GM12892 (cell line): ENCODE data around the gene KLHL25.
"Not testable (repeated sequence)": the region's sequence is repeated elsewhere in the genome, so short reads cannot be mapped to it uniquely, and the experiment has no call there.

Experiments
- DNase-seq: peaks from one replicate; pipeline ENCODE4 v3.0.0; 2011; ENCODE audit not compliant: insufficient read length
- FAIRE-seq: peaks from 2 replicates; lab custom pipeline; 2011; peaks lifted over from hg19 to GRCh38; lab: Jason Lieb, UNC
- POLR2A ChIP-seq: IDR thresholded peaks from 2 replicates; pipeline ENCODE4 v1.6.1; 2011; ENCODE audit warnings: low read depth, low read length, control low read depth
- POLR2AphosphoS5 ChIP-seq: IDR thresholded peaks from 2 replicates; pipeline ENCODE4 v1.6.1; 2011; ENCODE audit warnings: low read depth, low read length, control low read depth
- TAF1 ChIP-seq: IDR thresholded peaks from 2 replicates; pipeline ENCODE4 v1.6.1; 2011; ENCODE audit warnings: low read depth, mild to moderate bottlenecking, control low read depth, low read length, borderline replicate concordance

Gene KLHL25

DNA sequence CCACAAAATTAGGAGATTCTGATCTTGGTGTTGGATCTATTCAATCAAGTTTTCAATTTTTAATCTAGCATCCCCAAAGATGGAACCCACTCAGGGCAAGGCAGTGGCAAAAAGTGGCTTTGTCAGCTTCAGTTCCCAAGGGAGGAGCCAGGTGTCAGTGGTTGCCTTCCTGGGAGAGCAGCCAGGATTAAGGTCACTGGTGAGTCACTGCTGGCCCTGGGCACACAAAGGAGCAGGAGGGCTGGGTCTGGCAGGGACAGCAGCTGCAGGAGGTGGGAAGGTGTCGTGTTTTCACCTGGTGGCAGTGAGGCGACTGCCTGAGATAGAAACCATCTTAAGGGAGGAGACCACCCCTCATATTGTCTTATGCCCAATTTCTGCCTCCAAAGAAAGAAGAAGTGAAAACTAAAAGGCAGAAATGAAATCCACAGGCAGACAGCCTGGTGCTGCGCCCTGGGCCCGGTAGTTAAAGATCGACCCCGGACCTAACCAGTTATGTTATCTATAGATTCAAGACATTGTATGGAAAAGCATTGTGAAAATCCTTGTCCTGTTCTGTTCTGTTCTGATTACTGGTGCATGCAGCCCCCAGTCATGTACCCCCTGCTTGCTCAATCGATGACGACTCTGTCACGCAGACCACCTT lies 5.9 kb upstream of the KLHL25 start:
- TF ChIP-seq POLR2A (no peak), POLR2AphosphoS5 (no peak), TAF1 (no peak)
- no peak for DNase-seq
- no peak for FAIRE-seq

DNA sequence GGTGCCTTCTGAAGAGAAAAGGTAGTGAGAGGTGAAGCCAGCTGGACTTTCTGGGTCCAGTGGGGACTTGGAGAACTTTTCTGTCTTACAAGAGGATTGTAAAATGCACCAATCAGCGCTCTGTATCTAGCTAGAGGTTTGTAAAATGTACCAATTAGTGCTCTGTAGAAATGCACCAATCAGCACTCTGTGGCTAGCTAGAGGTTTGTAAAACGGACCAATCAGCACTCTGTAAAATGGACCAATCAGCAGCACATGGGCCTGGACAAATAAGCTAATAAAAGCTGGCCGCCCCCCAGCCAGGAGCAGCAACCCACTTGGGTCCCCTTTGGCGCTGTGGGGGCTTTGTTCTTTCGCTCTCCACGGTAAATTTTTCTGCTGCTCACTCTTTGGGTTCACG lies 1.6 kb upstream of the KLHL25 start:
- not testable (repeated sequence) for FAIRE-seq, DNase-seq

DNA sequence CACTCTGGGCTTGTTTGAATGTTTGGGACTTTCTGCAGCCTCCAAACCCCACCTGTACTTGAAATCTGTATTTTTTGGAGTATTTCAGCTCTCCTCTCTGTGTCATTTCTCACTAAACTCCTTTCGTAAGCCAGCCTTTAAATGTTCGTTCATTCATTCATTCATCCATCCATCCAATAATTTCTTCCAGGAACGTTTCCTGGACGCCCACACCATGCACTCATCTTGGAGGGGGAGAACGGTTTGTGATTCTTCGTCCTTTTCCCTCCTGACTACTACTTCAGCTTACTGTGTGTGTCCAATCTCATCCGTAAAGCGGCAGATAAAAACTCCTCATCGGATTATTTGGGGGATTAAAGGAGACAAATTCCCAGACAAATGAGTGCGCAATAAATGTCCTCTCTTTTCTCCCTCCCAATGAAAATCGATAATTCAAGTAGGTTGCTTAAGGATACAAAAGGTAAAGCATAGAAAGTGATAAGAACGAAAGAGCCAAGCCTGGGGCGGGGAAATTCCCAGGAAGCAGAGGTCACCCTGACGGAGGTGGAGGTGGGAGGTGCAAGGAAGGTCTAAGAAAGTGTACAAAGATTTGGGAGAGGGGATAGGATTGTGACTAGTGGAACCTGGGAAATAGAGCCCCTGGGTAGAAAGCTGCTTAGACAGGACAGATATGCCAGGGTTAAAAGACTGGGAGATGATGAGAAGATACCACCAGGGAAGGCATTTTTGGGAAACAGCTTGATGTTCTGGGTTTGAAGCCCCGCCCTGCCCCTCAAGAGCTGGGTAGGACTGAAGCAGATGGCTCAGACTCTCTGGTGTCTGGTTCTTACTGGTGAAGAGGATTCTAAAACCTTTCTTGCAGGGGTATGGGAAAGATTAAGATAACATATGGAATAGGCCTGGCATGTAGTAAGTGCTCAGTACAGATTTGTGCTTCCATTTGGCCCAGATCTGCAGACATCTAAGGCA lies 896 bp upstream of the KLHL25 start:
- DNase-seq (no peak), FAIRE-seq (no peak)
- TF ChIP-seq TAF1 (no peak), POLR2AphosphoS5 (no peak), POLR2A (no peak)

DNA sequence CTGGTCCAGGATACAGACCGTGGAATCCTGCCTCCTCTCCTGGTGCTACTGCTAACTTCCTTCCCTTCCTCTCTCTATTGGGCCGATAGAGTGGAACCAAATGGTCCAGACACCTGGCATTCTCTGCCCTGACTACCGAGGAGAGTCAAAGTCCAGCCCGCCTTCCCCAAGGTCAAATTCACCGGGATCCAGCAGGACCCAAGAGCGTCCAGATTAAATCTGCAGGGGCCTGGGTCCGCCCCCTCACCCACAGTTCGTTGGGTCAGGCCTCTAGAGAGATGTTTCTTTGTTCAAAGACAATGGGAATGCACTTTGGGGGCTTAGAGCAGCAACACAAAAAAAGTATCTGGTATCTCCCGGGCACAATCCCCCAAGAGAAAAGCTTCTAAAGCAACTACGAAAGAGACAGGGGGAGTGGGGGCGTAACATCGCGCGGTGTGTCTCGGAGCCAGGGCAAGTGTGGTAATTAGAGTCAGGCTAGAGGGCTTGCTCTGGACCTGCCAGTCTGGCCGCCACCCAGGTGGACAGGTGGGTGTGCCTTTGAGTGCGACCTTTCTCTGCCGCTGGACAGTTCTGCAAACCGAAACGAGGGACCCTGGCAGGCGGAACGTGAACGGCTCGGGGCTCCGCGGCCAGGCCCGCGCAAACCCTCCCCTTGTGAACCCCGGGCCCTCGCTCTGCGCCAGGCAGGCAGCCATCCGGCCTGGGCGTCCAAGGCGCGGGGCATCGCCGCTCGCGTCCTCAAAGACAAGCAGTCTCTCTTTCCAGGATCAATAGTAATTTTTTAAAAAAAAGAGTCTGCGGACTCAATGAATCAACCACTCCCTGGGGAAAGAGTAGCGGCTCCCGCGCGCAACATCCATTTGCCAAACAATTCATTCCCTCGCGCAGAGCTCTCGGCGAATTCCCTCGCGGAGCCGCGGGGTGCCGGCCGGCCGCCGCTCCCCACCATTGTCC lies 806 bp downstream of the KLHL25 start:
- FAIRE-seq: peak; percentile 84
- peak; percentile 53 for DNase-seq
- TF ChIP-seq POLR2A (no peak), TAF1 (no peak), POLR2AphosphoS5 (no peak)

DNA sequence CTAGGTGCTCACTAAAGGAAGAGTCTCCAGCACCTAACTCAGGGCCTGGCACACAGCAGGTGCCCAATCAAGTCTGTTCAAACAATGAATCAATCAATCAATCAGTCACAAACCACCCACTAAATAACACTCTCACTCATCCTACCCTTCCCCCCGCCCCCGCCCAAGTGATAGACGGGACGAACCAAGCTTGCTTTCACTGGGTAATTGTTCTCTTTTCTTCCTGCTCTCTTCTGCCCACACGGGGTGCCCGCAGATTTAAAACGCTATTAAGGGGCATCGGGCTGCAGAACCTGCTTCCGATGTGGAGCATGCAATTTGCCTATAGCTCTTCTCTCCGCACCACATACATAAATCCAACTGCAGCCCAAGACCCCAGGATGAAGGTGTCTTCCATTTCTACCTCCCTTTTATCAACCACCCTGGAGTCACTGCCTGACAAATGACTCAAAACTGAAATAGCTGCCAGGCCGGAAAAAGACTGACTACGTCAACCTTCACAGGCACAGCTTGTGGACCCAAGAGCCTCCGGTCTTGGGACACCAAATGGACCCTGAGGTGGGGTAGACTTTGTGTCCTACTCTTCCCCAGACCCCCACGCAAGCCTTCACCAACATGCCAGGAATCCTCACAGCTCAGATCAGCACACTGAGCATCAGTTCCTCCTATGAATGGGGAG lies 1.7 kb downstream of the KLHL25 start:
- TF ChIP-seq POLR2AphosphoS5 (no peak), TAF1 (no peak), POLR2A (no peak)
- peak; percentile 46 for FAIRE-seq
- no peak for DNase-seq

DNA sequence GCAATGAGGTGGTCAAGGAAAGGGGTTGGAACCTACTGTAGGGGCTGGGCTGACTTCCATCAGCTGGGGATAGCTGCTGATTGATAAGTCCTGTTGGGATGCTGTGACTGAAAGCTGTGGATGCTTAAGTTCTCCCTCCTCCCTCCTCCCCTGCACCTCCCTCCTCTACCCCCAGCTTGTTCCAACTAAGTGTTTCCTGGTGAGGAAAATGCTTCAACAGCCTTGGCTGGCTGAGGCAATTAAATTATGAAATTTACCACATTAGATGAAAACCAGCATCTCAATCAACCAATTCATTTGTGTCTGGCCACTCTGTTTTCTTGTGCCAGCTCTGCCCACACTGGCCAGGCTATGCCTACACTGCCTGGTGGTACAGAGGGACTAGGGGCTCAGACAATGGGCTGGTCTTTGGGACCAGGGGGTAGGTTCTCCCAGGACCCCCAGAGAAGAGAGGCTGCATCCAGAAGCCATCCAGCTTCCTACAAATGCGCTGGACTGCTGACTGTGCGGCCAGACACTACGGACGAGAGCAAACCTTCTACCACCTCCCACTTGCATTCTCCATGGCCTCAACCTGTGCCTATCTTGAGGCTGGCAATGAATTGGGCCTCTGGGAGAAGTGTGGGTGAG lies 2.5 kb downstream of the KLHL25 start:
- FAIRE-seq: no peak
- TF ChIP-seq TAF1 (no peak), POLR2AphosphoS5 (no peak), POLR2A (no peak)
- no peak for DNase-seq

DNA sequence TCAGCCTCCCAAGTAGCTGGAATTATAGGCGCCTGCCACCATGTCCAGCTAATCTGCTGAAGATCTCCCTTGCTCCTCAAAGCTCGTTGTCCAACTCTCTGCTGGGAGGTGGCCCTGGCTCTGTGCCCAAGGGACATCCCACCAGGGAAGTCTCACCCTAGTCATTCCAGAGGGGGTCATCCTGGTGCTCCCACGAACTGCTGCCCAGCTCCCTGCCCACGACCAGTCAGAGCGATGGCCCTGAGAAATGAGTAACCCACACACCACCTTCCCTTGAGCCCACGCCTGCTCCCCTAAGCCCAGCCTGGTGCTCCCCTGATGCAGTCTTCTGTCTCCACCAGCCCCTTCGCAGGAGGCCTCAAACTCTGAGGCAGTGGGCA lies 5.2 kb downstream of the KLHL25 start:
- TF ChIP-seq POLR2AphosphoS5 (no peak), POLR2A (no peak), TAF1 (no peak)
- DNase-seq: no peak
- FAIRE-seq: no peak

DNA sequence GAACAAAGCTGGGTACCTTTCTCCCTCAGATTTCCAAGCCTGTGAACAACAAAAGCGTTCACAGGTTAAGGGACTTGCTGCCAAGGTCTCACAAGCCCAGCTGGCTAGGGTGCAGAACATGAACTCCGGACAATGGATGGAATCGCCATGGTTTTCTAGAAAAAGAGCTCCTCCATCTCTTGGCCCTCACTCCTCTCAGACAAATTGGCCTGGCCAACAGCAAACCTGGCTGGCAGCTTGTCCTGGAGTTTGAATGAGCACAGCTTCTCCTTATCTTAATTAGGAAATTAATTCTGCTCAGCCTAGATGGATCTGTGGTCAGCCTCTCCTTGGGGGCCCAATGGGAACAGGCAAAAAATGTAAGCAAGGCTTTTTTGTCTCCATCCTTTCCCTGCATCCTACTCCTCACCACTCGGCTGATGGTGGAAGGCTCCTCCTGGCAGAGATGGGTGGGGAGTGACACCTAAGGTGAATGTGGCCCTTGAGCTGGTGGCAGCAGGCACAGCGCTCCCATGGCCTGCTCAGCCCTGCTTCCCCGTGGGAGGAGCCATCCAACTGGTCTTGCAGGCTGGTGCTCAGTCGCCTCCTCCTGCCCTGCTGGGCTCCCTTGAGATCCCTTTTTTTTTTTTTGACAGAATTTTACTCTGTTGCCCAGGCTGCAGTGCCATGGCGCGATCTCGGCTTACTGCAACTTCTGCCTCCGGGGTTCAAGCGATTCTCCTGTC lies 5.8 kb downstream of the KLHL25 start:
- no peak for FAIRE-seq
- DNase-seq: no peak
- TF ChIP-seq POLR2A (no peak), POLR2AphosphoS5 (no peak), TAF1 (no peak)

DNA sequence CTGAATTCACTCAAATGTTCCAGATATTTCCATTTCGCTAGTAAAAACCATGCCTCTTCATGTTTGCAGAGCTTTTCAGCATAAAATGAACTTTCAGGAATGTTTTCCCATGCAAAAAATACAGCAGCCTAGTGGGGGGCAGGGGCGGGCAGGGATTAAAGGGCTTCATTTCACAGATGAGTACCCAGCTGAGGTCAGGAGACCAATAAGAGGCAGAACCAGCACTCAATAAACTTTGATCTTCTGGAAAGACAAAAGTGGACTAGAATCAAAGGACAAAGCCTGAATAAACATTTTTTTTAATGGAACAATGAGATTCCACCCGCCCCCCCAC lies 8.0 kb downstream of the KLHL25 start:
- FAIRE-seq: no peak
- TF ChIP-seq POLR2A (no peak), TAF1 (no peak), POLR2AphosphoS5 (no peak)
- DNase-seq: no peak
